NCI-H526 (cell line): ENCODE data around the gene CARTPT.

Experiments used
- DNase-seq, 2 experiments: peaks; one replicate each; lab custom pipeline; 2025; lab: John Stamatoyannopoulos, UW

CARTPT gene

DNA sequence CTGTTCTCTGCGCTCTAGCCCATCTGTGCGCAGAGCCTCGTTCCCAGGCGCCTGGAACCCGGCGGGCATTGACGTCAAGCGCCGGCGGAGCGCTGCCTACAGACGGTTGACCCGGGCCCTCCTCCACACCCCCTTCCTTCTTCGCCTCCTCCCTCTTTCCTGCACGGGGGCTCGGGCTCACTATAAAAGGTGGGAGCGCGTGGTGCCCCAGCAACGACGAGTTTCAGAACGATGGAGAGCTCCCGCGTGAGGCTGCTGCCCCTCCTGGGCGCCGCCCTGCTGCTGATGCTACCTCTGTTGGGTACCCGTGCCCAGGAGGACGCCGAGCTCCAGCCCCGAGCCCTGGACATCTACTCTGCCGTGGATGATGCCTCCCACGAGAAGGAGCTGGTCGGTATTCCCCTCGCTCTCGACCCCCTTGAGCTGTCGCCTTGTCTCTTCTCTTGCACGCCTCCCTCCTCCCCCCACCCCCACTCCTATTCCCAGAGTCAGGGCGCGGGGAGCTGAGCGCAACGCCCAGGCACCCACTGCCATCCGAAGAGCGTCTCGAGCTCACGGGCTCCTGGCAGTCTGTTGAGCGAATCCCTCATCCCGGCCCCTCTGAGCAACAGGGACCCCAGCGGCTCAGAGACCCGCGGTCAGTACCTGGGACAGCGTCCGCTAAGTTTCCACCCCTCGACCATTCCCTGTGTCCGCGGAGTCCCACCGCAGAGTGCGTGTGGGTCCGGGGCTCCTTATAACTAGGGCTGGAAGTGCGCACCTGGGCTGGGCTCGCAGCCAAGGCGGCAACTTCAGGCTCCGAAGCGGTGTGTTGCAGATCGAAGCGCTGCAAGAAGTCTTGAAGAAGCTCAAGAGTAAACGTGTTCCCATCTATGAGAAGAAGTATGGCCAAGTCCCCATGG lies at the start of gene CARTPT:
CARTPT (plus strand) TSS at position 213 of the 902 bp plus-strand sequence; CDS start at position 232, 19 bp downstream.
- DNase-seq = peak in 1 of 2 experiments; percentile 32

DNA sequence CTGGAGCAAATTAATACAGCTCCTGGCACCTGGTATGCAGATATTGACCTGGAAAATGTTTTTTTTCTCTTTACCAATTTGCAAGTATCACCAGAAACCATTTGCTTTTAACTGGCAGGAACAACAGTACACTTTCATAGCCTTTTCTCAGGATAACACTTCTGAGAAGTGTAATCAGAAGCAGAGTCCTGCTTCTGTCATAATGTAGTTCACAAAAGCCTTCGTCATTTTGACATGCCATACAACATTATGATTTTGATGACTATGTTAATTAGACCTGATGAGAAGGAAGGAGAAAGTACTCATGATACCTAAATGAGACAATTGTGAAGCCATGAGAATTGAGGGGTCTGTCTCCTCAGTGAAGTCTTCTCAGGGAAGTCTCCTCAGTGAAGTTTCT lies 41.1 kb upstream of the CARTPT start:
- DNase-seq = no peak

DNA sequence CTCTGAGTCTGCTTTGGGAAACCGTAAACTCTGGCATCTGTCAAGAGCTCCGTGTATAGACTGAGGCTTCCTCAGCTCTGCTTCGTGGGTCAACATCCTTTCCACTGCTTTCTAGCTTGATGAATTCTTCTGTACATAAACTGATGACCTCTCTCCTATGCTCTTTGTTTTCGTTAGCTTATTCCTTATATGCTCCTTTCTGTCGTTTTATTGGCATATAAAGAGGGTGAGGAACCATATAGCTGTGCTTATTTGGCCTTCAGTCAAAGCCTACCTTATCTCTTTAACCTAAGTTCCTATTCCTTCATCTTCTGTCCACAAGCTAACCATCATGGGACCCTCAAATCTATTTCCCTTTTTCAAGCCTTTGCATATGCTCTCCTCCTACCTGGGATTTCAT lies 39.4 kb upstream of the CARTPT start:
- DNase-seq = no peak

DNA sequence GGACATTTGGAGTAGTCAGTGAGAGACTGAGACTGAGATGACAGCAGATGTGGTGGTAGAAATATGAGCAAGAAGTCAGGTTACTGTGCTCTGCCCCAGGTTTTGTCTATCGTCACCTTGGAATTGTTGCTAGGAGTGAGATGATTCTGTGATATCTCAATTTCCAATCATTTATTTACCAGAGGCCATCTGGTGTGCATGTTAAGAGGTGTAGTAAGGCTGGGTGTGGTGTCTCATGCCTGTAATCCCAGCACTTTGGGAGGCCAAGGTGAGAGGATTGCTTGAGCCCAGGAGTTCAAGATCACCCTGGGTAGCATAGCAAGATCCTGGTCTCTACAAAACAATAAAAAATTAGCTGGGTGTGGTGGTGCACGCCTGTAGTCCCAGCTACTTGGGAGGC lies 38.6 kb upstream of the CARTPT start:
- no peak for DNase-seq

DNA sequence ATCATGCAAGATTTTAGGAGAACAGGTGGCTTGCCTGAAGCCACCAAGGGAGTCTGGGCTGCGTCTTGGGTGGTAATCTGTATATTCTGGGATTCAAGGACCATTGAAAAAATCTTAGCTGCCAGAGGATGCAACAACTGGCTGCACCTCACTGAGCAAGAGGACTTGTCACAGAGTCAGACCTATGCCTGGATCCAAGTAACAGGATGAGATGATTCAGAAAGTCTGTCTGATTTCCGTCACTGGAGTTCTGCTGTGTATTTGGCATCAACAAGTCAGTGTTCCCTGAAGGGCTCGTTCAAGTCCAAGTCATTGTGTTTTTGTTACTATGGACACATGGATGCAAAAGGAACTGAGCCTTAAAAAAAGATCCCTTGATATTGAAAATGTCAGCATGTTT lies 37.8 kb upstream of the CARTPT start:
- no peak for DNase-seq

DNA sequence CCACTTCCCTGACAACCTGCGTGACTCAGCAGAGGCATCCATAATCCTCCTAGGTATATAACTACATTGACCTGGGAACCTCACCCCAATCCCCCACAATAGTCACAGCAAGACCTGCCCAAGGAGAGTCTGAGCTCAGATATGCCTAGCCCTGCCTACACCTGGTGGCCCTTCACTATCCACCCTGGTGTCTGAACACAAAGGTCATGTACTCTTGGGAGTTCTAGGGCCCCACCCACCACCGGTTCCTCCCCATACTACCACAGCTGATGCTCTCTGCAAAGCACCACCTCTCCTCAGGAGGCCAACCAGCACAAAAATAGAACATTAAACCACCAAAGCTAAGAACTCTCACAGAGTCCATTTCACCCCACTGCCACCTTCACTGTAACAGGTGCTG lies 34.8 kb upstream of the CARTPT start:
- DNase-seq = no peak

DNA sequence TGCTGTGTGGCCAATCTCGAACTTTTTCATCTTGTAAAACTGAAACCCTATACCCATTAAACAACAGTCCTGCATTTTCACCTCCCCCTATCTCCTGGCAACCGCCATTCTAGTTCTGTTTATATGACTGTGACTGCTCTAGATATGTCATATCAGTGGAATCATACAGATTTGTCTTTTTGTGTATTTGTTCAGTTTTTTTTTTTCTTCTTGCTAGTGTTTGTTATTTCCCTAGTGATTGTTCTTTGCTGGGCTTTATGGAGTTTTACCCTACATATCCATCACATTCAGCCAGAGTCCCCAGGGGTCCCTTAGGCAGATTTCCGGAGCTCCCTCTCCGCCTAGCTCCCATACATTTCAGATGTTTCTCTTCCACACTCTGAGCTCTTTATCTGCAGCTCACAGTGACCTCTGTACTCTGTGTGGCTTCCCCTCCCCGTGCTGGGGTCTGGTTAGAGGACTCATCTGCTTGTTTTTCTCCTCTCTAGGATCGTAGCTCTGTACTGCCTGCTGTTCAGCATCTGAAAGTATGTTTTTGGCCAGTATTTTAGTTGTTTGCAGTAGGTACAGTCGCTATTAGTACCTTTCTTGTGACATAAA lies 25.1 kb upstream of the CARTPT start:
- DNase-seq = peak in 1 of 2 experiments; percentile 11

DNA sequence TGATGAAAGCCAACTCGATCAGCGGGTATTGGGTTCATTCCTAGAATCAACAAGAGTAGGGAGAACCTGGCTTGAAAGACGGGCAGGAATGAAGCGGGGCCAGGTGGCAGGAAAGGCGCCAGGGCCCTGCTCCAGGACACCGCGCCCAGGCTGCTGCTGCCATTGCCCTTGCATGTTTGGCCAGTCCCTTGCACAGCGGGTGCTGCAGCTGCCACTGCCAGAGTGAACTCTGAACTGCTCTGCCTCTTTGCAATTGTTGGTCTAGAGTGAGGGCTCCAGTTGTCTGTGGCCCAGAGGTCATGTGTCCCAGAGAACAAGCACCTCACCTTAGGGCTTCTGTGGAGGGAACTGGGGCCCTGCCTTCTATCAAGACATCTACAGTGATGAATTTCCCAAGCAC lies 24.0 kb upstream of the CARTPT start:
- no peak for DNase-seq

DNA sequence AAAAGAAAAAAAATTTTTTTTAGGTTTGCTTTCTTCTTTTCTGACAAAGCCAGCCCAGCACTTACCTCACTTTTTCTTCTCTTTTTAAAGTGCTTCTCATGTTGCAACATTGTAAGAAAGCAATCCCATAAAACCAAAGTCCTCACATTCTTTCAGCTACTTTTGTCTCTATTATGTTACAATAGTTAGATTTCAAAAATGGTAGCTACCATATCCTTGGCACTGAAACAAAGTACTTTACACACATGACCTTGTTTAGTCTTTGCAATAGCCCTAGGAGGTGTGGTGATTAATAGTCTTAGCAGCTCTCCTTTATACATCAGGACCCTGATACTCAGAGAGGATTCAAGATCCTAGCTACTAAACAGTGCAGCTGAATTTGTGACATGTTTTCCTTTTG lies 23.5 kb upstream of the CARTPT start:
- no peak for DNase-seq

DNA sequence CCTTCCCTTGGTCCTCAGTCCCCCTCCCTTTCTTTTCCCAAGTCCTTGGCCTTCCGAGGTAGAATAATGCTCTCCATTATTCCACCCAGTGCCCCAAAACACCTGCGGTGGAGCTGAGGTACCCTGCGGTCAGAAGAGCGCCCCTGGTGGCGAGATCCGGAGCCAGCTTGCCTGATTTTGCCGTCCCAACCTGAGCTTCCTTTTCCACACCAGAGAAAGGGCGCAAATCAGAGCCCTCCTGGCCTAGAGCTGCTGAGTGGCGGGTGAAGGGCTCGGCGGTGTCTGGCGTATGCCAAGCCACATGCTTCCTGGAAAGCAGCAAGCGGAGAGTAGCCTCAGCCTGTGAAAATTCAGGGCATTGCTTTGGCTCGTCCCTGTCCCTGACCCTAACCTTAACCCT lies 21.1 kb upstream of the CARTPT start:
- no peak for DNase-seq

DNA sequence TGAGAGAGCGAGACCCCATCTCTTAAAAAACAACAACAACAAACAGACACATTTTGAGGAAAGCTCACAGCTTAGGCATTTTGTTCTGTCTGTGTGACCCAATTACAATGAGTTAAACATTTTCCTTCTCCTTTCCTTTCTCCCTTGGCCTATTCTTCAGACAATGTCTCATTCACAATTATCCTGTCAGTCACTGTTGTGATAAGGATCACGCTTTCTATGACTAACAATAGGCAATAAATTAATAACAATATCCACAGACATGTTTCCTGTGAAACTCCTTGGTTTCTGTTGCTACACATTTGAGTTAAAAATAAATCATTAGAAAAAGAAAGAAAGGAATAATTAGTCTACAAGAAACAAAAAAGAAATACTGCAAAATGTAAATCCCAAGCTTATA lies 19.8 kb upstream of the CARTPT start:
- no peak for DNase-seq

DNA sequence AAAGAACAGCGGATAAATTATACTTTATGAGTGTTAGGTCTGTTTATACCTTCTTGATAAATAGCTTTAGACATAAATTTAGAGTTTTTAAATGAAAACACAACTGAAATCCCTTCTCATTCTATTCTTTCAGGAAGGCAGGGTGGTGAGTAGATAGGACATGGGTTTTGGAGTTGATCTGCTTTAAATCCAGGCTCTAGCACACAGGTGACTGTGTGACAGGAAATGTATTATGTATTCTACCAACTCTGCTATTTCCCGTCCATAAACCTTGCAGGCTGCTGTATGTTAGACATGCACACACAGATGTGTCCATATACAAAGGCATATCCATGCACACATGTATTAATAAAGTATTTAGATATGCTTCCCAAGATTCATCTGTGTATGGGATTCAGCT lies 19.3 kb upstream of the CARTPT start:
- no peak for DNase-seq

DNA sequence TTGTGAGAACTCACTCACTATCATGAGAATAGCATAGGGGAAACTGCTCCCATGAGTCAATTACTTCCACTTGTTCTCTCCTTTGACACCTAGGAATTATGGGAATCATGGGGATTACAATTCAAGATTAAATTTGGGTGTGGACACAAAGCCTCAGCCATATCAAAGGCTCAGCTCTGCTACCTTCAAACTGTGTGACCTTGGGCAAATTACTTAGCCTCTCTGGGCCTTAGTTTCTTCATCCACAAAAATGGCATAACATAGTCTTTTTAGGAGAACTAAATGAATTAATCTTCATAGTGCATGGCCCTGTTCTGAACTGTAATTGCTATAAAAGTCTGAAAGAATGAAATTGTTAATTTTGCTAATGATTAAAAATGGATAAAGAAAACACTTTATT lies 18.3 kb upstream of the CARTPT start:
- no peak for DNase-seq

DNA sequence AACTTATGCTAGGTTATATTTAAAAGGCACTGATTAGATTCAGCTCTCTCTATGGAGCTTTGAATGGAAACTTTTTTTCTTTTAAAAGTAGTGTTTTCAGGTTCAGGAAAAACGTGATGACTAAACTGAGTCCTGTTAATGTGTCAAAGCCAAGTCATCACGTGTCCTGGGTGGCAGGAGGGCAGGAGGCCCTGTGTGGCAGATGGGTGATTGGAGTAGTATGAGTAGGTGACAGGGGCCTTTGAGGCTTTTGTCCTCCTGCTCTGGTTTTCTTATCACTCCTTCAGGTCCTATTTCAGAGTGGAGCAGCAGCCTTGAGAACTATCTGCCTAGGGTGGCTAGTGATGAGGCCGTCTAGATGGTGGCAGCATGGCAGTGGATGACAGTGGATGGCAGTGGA lies 17.7 kb upstream of the CARTPT start:
- no peak for DNase-seq

DNA sequence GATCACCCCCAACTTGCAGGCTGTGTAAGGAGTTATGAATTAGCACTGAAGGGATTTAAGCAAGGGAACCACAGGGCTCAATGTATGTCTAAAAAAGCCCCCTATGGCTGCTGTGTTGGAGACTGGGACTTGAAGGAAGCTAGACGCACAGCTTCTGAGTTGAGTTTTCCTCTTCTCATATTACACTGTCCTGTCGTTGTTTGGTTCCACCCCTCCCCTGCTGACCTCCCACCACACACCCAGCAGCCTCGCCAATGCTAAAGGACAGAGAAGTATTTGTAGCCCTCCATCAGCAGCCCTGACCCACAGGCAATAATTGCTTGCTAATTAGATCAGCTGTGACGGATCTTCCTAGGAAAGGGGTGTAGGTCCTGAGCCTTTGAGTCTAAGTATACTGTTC lies 15.1 kb upstream of the CARTPT start:
- DNase-seq = no peak

DNA sequence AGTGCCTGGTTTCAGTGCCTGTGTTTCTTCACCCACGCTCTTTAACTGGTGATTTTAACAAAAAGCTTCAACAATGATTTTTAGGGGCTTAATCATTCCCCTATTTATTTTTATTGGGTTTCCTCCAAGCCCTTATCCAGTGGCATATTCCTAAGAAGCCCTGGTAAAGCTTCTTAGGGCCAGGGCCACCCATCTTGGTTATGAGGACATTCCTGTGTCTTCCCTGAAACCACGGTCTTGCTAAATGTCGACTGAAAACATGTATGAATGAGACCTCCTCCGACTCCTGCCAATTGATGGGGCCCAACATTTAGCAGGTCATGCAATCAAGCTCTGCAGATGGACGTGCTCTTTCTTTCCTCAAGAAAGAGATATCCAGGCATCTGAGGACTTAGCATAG lies 13.7 kb upstream of the CARTPT start:
- no peak for DNase-seq

DNA sequence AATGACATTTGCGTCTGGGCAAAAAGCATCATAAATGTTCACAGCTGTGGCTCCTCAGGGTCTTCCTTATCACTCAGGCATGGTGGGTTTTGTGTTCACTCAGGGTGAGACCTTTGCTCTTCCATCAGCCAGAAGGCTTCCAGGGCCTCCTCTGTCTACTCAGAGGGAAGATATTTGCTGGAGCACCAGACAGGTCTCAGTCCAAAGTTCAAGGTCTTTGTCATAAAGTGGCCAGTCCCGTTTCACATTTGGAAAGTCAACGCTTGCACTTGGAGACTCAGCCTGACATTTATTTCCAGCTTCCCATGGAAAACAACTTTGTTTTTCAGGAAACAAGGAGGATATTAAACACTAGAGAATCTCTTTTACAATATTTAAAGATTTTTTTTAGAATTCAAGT lies 12.2 kb upstream of the CARTPT start:
- no peak for DNase-seq

DNA sequence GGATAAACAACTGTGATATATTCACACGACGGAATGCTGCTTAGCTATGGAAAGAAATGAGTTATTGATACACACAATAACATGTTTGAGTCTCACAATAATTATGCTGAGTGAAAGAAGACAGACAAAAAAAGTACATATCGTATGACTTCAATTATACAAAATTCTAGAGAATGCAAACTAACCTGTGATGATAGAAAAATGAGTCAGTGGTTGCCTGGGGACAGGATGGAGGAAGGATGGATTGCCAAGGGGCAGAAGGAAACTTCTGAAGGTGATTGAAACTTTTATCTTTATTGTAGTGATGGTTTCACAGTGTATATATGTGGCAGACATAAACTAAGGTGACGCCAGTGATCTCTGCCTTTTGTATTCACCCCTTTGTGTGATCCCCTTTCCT lies 7.5 kb upstream of the CARTPT start:
- DNase-seq = no peak

DNA sequence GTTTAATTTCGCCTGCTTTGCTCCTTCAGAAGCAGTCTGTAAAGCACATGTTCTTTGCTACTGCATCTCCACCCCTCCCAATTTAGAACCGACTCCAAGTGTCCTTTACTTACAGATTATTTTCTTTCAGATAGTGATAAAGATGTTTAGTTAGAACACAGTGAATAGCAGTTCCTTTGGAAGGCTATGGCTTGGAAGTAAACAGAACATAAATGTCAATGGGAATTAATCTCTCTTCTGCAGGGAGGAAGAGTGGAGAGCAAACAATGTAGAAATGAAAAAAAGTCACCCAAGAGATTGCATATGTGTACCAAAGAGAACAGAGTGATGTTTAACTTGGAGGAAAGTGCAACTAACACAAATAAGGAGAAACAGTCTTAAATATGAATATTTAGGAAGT lies 4.2 kb upstream of the CARTPT start:
- DNase-seq = no peak

DNA sequence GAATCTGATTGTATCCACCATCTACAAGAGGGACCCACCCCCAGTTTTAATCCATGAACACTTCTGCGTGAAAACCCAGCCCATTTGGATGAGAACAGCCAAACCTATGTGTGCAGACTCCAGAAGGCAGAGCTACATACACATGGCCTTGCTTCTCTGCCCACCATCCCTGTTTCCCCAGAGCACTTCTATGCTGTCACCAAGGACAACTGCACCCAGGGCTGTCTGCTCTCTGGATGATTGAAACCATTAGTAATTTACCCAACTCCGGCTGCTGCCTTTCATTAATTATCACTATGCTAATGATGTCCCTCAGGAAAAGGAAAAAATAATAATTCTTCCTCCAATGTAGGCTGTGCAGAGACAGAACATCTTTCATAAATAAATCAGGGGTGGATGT lies 8.9 kb downstream of the CARTPT start:
- DNase-seq = no peak

DNA sequence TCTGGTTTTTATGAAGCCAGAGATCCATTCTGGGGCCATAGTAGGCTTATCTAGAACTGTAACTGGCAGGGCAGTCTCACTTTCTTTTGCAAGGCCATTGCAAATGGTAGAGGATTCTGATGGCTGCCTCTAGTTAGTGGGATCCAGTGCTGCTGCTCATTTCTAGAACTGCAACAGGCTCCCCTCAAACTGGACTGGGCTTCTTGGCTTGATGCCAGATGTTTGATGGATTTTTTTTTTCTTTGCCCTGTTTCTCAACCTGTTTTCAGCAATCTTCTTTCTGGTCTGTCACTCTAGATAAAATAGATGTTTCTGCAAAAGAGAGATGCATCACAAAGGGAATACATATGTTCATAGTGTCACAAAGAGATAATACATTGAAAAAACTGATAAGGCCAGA lies 11.9 kb downstream of the CARTPT start:
- DNase-seq = no peak

DNA sequence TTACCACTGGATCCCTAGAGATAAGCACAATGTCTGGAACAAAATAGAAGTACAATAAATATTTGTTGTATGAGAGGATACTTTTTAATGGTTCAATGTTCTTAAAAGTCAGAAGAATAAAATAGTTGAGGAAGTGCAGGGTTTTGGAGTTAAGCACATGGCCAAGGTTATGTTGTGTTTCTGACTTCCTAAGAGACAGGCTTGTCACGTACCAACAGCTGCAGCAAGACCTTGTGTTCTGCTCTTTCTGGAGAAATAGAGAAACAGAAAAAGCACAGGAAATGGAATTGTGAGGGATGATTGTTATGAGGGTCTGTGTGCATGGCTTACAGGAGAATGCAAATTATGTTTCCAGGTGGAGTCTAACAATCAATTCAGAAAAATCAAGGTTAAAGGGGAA lies 12.9 kb downstream of the CARTPT start:
- no peak for DNase-seq

DNA sequence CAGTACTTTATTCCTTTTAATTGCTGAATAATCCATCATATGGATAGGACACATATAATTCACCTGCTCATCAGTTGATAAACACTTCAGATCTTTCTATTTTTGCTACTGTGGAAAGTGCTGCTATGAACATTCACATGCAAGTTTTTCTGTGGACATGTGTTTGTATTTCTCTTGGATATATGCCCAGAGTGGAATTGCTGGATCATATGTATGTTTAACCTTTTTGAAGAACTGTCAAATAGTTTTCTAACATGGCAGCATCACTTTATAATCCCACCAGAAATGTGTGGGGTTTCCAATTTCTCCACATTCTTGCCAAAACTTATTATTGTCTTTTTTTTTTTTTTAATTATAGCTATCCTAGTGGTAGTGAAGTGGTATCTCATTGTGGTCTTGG lies 15.1 kb downstream of the CARTPT start:
- DNase-seq = no peak
